Activated T-helper 17 cell treated with anti-CD3 and anti-CD28 coated beads, Interleukin-2, amount 50 U/mL, for 72 hours (primary cell): Measurements from ENCODE around the gene CNN2. TPM values are rescaled to one million over a fixed set of nuclear protein-coding genes. Genes with fewer than 3 reads are reported as not detected.

Experiments used
- ATAC-seq: fragments of 150-1000 bp; cut with Tn5 transposase; replicated peaks from 2 replicates; pipeline ENCODE4 v1.10.0; 2021; ENCODE audit warnings: mild to moderate bottlenecking, moderate library complexity
- H3K27ac Mint-ChIP-seq: one replicate; pipeline ENCODE4 v1.8.0; 2022; ENCODE audit warnings: mixed read lengths
- H3K27me3 Mint-ChIP-seq: one replicate; pipeline ENCODE4 v1.8.0; 2022; ENCODE audit warnings: mixed read lengths
- H3K36me3 Mint-ChIP-seq: one replicate; pipeline ENCODE4 v1.8.0; 2022; ENCODE audit warnings: low read depth, mild to moderate bottlenecking, mixed read lengths
- H3K4me1 Mint-ChIP-seq: one replicate; pipeline ENCODE4 v1.8.0; 2022; ENCODE audit warnings: mixed read lengths
- H3K4me3 Mint-ChIP-seq: one replicate; pipeline ENCODE4 v1.8.0; 2022; ENCODE audit warnings: mild to moderate bottlenecking, mixed read lengths
- H3K9me3 Mint-ChIP-seq: one replicate; pipeline ENCODE4 v1.8.0; 2022; ENCODE audit warnings: mixed read lengths
- total RNA-seq, 2 donors: library from RNA; stranded (reverse); gene quantifications; one replicate each; pipeline ENCODE4 v1.2.3, GENCODE V29; 2022

Gene CNN2
- total RNA-seq, 2 donors from 2014 or later = 152 to 246 TPM

DNA sequence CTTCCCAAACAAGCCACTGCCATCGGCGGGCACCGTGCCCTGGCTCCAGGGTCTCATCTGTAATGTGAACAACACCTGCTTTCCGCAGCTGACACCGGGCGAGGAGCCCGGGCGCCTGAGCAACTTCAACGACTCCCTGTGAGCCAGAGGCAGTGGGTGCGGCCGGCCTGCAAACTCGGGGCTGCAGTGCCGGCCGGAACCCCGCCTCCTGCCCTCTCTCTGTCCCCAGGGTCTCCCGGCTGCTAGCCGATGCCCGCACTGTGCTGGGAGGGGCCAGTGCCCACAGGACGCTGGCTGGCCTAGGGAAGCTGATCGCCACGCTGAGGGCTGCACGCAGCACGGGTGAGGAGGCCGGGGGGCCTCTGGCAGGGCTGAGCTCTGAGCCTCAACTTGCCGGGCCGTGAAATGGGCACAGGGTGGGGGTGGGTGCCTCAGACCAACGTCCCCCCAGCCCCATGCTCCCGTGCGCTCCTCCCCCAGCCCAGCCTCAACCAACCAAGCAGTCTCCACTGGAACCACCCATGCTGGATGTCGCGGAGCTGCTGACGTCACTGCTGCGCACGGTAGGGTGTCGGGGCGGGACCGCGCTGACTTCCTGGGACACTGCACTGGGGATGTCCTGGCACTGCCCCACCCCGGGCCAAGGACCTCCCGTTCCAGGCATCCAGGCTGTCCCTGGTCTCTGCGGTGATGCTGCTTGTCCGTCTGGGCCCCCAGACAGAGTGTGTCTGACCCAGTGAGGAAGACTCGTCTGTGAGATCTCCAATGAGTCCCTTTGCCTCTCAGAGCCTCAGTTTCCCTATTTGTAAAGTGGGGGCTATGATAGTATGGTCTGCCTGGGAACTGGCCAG is 15.7 kb downstream of the CNN2 start:
- peaks cover 27% of the 10 kb centered on the region for H3K36me3 Mint-ChIP-seq
- H3K9me3 Mint-ChIP-seq = no peaks in the 10 kb centered on the region
- ATAC-seq = no peak
- peaks cover 21% of the 10 kb centered on the region for H3K4me1 Mint-ChIP-seq
- H3K27ac Mint-ChIP-seq = peak overlapping the region; percentile 82
- peak overlapping the region; percentile 93 for H3K4me3 Mint-ChIP-seq
- H3K27me3 Mint-ChIP-seq = no peaks in the 10 kb centered on the region

DNA sequence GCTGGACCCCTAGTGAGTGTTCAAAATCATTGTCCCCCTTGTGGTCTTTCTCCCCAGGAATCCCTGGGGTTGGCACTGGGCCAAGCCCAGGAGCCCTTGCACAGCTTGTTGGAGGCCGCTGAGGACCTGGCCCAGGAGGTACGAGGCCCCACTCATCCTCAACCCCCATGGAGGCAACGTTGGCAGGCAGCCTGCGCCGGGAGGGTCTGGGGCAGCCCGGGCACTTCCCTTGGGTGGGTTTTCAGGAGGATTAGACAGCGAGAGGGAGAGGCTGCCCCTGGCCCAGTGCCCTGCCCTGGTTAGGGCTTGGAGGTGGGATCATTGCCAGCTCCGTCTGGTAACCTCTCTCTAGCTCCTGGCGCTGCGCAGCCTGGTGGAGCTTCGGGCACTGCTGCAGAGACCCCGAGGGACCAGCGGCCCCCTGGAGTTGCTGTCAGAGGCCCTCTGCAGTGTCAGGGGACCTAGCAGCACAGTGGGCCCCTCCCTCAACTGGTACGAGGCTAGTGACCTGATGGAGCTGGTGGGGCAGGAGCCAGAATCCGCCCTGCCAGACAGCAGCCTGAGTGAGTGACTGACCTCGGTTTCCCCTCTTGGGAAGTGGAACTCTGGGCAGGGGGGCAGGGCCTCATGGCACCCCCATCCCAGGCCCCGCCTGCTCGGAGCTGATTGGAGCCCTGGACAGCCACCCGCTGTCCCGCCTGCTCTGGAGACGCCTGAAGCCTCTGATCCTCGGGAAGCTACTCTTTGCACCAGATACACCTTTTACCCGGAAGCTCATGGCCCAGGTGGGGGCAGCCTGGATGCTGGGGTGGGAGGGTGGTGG is 16.5 kb downstream of the CNN2 start:
- Mint-ChIP-seq H3K4me1 (peaks cover 15% of the 10 kb centered on the region), H3K9me3 (no peaks in the 10 kb centered on the region), H3K27me3 (no peaks in the 10 kb centered on the region), H3K4me3 (no peak overlapping the region), H3K27ac (no peak overlapping the region), H3K36me3 (peaks cover 19% of the 10 kb centered on the region)
- no peak for ATAC-seq

DNA sequence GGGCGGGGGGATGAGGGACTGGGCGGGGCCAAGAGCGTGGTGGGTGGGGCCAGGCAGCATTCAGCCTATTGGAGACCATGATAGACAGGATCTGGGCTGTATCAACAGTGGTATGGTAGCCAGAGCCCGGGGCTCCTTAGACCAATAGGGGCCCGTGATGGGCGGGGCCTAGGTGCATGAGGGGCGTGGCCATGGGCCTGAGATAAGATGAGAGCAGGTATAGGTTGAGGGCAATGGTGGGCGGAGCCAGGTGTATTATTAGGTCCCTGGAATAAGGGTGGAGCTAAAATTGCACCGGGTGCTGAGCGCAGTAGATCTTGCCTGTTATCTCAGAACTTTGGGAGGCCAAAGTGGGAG is 18.8 kb downstream of the CNN2 start:
- peak; percentile 71 for ATAC-seq
- peaks cover 4% of the 10 kb centered on the region for H3K4me1 Mint-ChIP-seq
- H3K36me3 Mint-ChIP-seq = peaks cover 6% of the 10 kb centered on the region
- H3K27me3 Mint-ChIP-seq = no peaks in the 10 kb centered on the region
- no peak overlapping the region for H3K4me3 Mint-ChIP-seq
- H3K27ac Mint-ChIP-seq = no peak overlapping the region
- H3K9me3 Mint-ChIP-seq = no peaks in the 10 kb centered on the region

DNA sequence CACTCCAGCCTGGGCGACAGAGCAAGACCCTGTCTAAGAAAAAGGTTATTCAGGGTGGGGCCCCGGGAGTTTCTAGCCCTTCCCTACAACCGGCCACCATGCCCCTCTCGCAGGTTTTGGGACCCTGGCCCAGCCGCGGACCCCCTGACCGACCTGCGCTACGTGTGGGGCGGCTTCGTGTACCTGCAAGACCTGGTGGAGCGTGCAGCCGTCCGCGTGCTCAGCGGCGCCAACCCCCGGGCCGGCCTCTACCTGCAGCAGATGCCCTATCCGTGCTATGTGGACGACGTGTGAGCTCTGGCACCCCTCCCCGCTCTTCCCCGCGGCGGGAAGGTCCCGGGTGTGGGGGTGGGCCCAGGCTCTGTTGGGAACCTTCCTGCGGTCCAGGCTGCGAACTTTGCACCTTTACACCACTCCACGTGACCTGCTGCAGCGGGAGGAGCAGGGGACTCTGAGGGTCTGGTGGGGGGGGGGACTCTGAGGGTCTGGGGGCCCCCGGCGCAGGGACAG is 19.8 kb downstream of the CNN2 start:
- no peak overlapping the region for H3K4me3 Mint-ChIP-seq
- H3K27ac Mint-ChIP-seq = no peak overlapping the region
- peaks cover 6% of the 10 kb centered on the region for H3K36me3 Mint-ChIP-seq
- ATAC-seq = no peak
- no peaks in the 10 kb centered on the region for H3K9me3 Mint-ChIP-seq
- no peaks in the 10 kb centered on the region for H3K27me3 Mint-ChIP-seq
- no peaks in the 10 kb centered on the region for H3K4me1 Mint-ChIP-seq

DNA sequence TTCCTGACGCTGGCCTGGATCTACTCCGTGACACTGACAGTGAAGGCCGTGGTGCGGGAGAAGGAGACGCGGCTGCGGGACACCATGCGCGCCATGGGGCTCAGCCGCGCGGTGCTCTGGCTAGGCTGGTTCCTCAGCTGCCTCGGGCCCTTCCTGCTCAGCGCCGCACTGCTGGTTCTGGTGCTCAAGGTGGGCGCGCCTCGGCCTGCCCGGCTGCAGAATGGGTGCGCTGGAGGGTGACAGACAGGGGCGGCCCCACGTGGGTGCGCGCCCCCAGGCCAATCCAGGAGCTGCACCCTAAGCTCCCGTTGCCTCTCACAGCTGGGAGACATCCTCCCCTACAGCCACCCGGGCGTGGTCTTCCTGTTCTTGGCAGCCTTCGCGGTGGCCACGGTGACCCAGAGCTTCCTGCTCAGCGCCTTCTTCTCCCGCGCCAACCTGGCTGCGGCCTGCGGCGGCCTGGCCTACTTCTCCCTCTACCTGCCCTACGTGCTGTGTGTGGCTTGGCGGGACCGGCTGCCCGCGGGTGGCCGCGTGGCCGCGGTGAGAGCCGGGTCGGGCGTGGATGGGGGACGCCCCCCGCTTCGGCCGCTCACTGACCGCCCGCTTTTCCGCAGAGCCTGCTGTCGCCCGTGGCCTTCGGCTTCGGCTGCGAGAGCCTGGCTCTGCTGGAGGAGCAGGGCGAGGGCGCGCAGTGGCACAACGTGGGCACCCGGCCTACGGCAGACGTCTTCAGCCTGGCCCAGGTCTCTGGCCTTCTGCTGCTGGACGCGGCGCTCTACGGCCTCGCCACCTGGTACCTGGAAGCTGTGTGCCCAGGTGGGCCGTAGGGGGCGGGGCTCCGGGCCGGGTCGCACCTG is 20.7 kb downstream of the CNN2 start:
- H3K27ac Mint-ChIP-seq = no peak overlapping the region
- H3K4me3 Mint-ChIP-seq = no peak overlapping the region
- no peak for ATAC-seq
- H3K9me3 Mint-ChIP-seq = no peaks in the 10 kb centered on the region
- H3K36me3 Mint-ChIP-seq = peaks cover 6% of the 10 kb centered on the region
- H3K27me3 Mint-ChIP-seq = no peaks in the 10 kb centered on the region
- H3K4me1 Mint-ChIP-seq = peaks cover 4% of the 10 kb centered on the region

DNA sequence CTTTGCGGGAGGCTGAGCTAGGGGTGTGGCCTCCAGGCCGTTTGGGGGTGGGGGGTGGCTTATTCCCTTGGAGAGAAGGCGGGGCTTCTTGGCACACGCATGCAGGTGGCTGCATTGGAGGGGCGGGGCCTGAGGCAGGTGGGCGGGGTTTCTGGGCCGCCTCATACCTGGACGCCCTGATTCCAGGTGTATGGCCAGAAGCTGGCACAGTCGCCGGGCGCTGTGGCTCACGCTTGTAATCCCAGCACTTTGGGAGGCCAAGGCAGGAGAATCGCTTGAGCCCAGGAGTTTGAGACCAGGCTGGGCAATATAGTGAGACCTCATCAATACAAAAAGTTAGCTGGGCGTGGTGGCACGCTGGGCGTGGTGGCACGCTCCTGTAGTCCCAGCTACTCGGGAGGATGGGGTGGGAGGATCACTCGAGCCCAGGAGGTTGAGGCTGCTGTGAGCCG is 21.3 kb downstream of the CNN2 start:
- Mint-ChIP-seq H3K36me3 (peaks cover 6% of the 10 kb centered on the region), H3K4me3 (no peak overlapping the region), H3K27ac (no peak overlapping the region), H3K9me3 (no peaks in the 10 kb centered on the region), H3K27me3 (no peaks in the 10 kb centered on the region), H3K4me1 (peaks cover 4% of the 10 kb centered on the region)
- no peak for ATAC-seq

DNA sequence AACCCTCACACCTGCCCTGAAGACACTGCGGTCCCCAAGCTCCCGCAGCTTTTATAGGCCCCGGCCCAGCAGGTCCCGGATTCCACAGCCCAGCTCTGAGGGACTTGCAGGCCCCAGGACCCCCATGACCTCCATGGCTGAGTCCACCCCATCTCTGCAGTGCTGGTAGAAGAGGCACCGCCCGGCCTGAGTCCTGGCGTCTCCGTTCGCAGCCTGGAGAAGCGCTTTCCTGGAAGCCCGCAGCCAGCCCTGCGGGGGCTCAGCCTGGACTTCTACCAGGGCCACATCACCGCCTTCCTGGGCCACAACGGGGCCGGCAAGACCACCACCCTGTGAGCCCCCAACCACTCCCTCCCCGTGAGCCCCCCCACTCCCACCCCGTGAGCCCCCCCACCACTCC is 22.7 kb downstream of the CNN2 start:
- Mint-ChIP-seq H3K27ac (no peak overlapping the region), H3K36me3 (peaks cover 6% of the 10 kb centered on the region), H3K4me3 (no peak overlapping the region), H3K9me3 (no peaks in the 10 kb centered on the region), H3K4me1 (peaks cover 4% of the 10 kb centered on the region), H3K27me3 (no peaks in the 10 kb centered on the region)
- ATAC-seq = no peak

DNA sequence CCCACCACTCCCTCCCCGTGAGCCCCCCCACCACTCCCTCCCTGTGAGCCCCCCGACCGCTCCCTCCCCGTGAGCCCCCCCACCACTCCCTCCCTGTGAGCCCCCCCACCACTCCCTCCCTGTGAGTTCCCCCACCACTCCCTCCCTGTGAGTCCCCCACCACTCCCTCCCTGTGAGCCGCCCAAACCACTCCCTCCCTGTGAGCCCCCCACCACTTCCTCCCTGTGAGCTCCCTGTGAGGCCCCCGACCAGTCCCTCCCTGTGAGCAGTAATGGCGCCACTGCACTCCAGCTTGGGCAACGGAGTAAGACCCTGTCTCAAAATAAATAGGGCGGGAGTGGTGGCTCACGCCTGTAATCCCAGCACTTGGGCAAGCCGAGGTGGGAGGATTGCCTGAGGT is 23.4 kb downstream of the CNN2 start:
- Mint-ChIP-seq H3K36me3 (peaks cover 6% of the 10 kb centered on the region), H3K27ac (no peak overlapping the region), H3K4me1 (peaks cover 4% of the 10 kb centered on the region), H3K27me3 (no peaks in the 10 kb centered on the region), H3K9me3 (no peaks in the 10 kb centered on the region), H3K4me3 (no peak overlapping the region)
- ATAC-seq = no peak

DNA sequence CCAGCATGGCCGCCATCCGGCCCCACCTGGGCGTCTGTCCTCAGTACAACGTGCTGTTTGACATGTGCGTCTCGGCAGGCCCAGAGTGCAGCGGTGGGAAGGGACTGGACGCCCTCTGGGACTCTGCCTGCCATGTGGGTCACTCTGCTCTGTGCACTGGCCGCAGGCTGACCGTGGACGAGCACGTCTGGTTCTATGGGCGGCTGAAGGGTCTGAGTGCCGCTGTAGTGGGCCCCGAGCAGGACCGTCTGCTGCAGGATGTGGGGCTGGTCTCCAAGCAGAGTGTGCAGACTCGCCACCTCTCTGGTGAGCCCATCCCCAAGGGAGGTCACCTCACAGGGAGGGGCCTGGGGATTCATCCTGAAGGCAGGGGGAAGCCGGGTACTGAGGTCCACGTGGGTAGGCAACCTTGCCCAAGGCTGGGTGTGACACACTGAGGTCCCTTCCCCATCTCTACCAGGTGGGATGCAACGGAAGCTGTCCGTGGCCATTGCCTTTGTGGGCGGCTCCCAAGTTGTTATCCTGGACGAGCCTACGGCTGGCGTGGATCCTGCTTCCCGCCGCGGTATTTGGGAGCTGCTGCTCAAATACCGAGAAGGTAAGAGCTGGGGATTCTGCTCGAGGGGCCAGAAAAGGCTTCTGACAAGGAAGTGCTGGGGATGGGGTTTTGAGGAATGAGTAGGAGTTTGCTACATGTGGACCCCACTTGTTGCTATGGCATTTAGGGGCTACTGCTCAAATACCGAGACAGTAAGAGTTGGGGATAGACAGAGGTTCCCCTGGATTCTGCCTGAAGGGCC is 24.8 kb downstream of the CNN2 start:
- H3K36me3 Mint-ChIP-seq = peaks cover under 1% of the 10 kb centered on the region
- peak overlapping the region; percentile 78 for H3K27ac Mint-ChIP-seq
- H3K4me3 Mint-ChIP-seq = no peak overlapping the region
- no peak for ATAC-seq
- H3K27me3 Mint-ChIP-seq = no peaks in the 10 kb centered on the region
- H3K4me1 Mint-ChIP-seq = peaks cover 4% of the 10 kb centered on the region
- no peaks in the 10 kb centered on the region for H3K9me3 Mint-ChIP-seq

DNA sequence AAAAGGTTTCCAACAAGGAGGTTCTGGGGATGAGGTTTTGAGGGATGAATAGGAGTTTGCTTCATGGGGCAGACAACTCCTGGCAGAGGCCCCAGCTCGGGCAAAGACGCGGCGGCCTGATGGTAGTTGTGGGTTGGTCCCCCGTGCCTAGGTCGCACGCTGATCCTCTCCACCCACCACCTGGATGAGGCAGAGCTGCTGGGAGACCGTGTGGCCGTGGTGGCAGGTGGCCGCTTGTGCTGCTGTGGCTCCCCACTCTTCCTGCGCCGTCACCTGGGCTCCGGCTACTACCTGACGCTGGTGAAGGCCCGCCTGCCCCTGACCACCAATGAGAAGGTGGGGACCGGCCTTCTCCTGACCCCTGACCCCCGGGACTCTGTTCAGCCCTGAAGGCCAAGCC is 25.4 kb downstream of the CNN2 start:
- H3K4me3 Mint-ChIP-seq = no peak overlapping the region
- H3K36me3 Mint-ChIP-seq = peaks cover 6% of the 10 kb centered on the region
- no peaks in the 10 kb centered on the region for H3K9me3 Mint-ChIP-seq
- no peak for ATAC-seq
- peaks cover 8% of the 10 kb centered on the region for H3K4me1 Mint-ChIP-seq
- peak overlapping the region; percentile 78 for H3K27ac Mint-ChIP-seq
- no peaks in the 10 kb centered on the region for H3K27me3 Mint-ChIP-seq

DNA sequence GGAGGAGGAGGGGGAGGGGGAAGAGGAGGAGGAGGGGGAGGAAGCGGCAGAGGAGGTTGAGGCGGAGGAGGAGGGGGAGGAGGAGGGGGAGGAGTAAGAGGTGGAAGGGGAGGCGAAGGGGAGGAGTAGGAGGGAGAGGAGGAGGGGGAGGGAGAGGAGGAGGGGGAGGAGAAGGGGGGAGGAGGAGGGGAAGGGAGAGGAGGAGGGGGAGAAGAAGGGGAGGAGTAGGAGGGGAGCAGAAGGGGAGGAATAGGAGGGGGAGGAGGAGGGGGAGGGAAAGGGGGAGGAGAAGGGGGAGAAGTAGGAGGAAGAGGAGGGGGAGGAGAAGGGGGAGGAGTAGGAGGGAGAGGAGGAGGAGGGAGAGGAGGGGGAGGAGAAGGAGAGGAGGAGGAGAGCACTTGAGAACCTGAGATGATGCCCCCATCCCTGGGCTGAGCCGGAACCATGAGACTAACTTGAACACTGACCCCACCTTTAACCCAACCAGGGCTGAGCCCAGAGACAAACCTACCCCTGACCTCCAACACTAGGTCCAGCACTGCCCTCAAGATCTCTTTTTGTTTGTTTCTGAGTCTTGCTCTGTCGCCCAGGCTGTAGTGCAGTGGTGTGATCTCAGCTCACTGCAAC is 26.1 kb downstream of the CNN2 start:
- Mint-ChIP-seq H3K27ac (peak overlapping the region; percentile 62), H3K36me3 (peaks cover 12% of the 10 kb centered on the region), H3K9me3 (no peaks in the 10 kb centered on the region), H3K4me3 (no peak overlapping the region), H3K27me3 (no peaks in the 10 kb centered on the region), H3K4me1 (peaks cover 12% of the 10 kb centered on the region)
- ATAC-seq = no peak

DNA sequence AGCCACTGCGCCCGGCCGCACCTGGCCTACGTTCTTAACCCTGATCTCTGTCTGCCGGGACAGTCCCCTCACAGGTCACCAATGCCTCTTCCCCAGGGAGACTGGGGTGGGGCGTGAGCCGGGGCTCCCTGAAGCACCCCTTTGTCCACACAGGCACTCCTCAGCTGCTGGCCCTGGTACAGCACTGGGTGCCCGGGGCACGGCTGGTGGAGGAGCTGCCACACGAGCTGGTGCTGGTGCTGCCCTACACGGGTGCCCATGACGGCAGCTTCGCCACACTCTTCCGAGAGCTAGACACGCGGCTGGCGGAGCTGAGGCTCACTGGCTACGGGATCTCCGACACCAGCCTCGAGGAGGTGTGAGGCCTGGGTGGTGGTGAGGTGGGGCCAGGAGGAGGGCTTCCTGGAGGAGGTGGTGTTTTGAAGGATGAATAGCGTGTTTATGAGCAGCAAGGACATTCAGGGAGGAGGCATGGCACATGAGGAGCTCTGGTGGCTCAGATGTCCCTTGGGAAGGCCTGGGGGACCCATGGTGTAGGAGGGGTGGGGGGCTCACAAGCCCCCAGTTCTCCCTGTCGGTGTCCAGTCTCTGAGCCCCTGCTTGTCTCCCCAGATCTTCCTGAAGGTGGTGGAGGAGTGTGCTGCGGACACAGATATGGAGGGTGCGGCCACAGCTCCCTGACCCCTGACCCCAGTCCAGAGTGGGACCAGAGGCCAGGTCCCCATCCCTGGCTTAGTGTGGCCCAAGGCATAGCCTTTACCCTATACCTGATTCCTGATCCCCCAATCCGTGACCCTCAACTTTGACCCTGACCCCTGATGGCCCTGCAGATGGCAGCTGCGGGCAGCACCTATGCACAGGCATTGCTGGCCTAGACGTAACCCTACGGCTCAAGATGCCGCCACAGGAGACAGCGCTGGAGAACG is 27.0 kb downstream of the CNN2 start:
- Mint-ChIP-seq H3K27me3 (no peaks in the 10 kb centered on the region), H3K9me3 (no peaks in the 10 kb centered on the region), H3K36me3 (peaks cover 14% of the 10 kb centered on the region), H3K27ac (peak overlapping the region; percentile 62), H3K4me3 (no peak overlapping the region), H3K4me1 (peaks cover 19% of the 10 kb centered on the region)
- no peak for ATAC-seq
